GM19023 (cell line): ENCODE data around the gene UBA5.

Source experiments
- ATAC-seq: cut with Tn5 transposase; IDR thresholded peaks from one replicate; pipeline ENCODE4 v1.9.1; 2021; ENCODE audit warnings: mild to moderate bottlenecking, moderate library complexity; ENCODE audit not compliant: unreplicated experiment

The UBA5 gene

GRCh38 chr3:132652640-132653270 lies 7.4 kb upstream of the UBA5 start:
- no peak for ATAC-seq

- no peak for ATAC-seq
Observed at GRCh38 chr3:132654190-132654589, 5.9 kb upstream of the UBA5 start.

- ATAC-seq: no peak
Observed at GRCh38 chr3:132654721-132655120, 5.4 kb upstream of the UBA5 start.

GRCh38 chr3:132655471-132655870 lies 4.7 kb upstream of the UBA5 start:
- no peak for ATAC-seq

- ATAC-seq: no peak
Observed at GRCh38 chr3:132657869-132658747, 2.0 kb upstream of the UBA5 start.

GRCh38 chr3:132659000-132659364 lies 1.1 kb upstream of the UBA5 start:
- ATAC-seq: no peak

- ATAC-seq: peak; percentile 57
Observed at GRCh38 chr3:132659365-132660051, 621 bp upstream of the UBA5 start, which contains the start of gene ACAD11. TSS of gene ACAD11 (minus strand) at chr3:132659809. CDS start at chr3:132659751, 58 bp downstream.

GRCh38 chr3:132660811-132661070 lies 612 bp downstream of the UBA5 start:
- no peak for ATAC-seq

GRCh38 chr3:132661101-132661500 lies 972 bp downstream of the UBA5 start:
- ATAC-seq: no peak

- ATAC-seq: no peak
Observed at GRCh38 chr3:132662212-132662611, 2.1 kb downstream of the UBA5 start.

- ATAC-seq: no peak
Observed at GRCh38 chr3:132665230-132665745, 5.2 kb downstream of the UBA5 start.

GRCh38 chr3:132669256-132669777 lies 9.2 kb downstream of the UBA5 start:
- no peak for ATAC-seq

- no peak for ATAC-seq
Observed at GRCh38 chr3:132675408-132675807, 15.3 kb downstream of the UBA5 start.

GRCh38 chr3:132679911-132680310 lies 19.8 kb downstream of the UBA5 start:
- no peak for ATAC-seq

GRCh38 chr3:132681421-132681820 lies 21.3 kb downstream of the UBA5 start:
- ATAC-seq: no peak

GRCh38 chr3:132682201-132682600 lies 22.1 kb downstream of the UBA5 start:
- no peak for ATAC-seq

- ATAC-seq: no peak
Observed at GRCh38 chr3:132690040-132690439, 29.9 kb downstream of the UBA5 start.

- no peak for ATAC-seq
Observed at GRCh38 chr3:132694991-132695390, 34.9 kb downstream of the UBA5 start.

GRCh38 chr3:132695422-132695821 lies 35.3 kb downstream of the UBA5 start:
- ATAC-seq: no peak

GRCh38 chr3:132703733-132704132 lies 43.6 kb downstream of the UBA5 start:
- ATAC-seq: no peak

- ATAC-seq: no peak
Observed at GRCh38 chr3:132709761-132710160, 49.6 kb downstream of the UBA5 start.

- ATAC-seq: no peak
Observed at GRCh38 chr3:132710311-132710710, 50.2 kb downstream of the UBA5 start.
